Measurements from ENCODE around the gene UBAP1.
"Not testable (repeated sequence)": the region's sequence is repeated elsewhere in the genome, so short reads cannot be mapped to it uniquely, and the experiment has no call there.

The UBAP1 gene

GRCh38 chr9:34179213-34180136, 632 bp downstream of the UBAP1 start:
- DNase-seq, result peak; percentile 88

- DNase-seq, result no peak
These were observed 7.1 kb downstream of the UBAP1 start for GRCh38 chr9:34185778-34186551.

- no peak for DNase-seq
These were observed 9.0 kb downstream of the UBAP1 start for GRCh38 chr9:34187891-34188240.

- peak; percentile 24 for DNase-seq
These were observed 12.4 kb downstream of the UBAP1 start for GRCh38 chr9:34190996-34191892.

GRCh38 chr9:34195143-34195542, 16.3 kb downstream of the UBAP1 start:
- no peak for DNase-seq

GRCh38 chr9:34197286-34197685, 18.4 kb downstream of the UBAP1 start:
- not testable (repeated sequence) for DNase-seq

- no peak for DNase-seq
These were observed 19.2 kb downstream of the UBAP1 start for GRCh38 chr9:34197756-34198711.

GRCh38 chr9:34200092-34200491, 21.2 kb downstream of the UBAP1 start:
- DNase-seq, result no peak

GRCh38 chr9:34203275-34203991, 24.6 kb downstream of the UBAP1 start:
- DNase-seq, result no peak

- no peak for DNase-seq
These were observed 25.3 kb downstream of the UBAP1 start for GRCh38 chr9:34203992-34204635.

GRCh38 chr9:34205102-34205501, 26.3 kb downstream of the UBAP1 start:
- no peak for DNase-seq

- no peak for DNase-seq
These were observed 27.7 kb downstream of the UBAP1 start for GRCh38 chr9:34206561-34206960.

- DNase-seq, result no peak
These were observed 32.6 kb downstream of the UBAP1 start for GRCh38 chr9:34211395-34211794.

- not testable (repeated sequence) for DNase-seq
These were observed 35.6 kb downstream of the UBAP1 start for GRCh38 chr9:34214354-34215000.

- no peak for DNase-seq
These were observed 37.5 kb downstream of the UBAP1 start for GRCh38 chr9:34216325-34216724.

GRCh38 chr9:34217015-34217414, 38.2 kb downstream of the UBAP1 start:
- DNase-seq, result not testable (repeated sequence)

- no peak for DNase-seq
These were observed 39.6 kb downstream of the UBAP1 start for GRCh38 chr9:34218446-34218845.

- no peak for DNase-seq
These were observed 40.6 kb downstream of the UBAP1 start for GRCh38 chr9:34219421-34219820.

- DNase-seq, result no peak
These were observed 41.4 kb downstream of the UBAP1 start for GRCh38 chr9:34220218-34220617.

- DNase-seq, result no peak
These were observed 45.5 kb downstream of the UBAP1 start for GRCh38 chr9:34224349-34224748.

Data from eye (tissue), 1 donor.